ENCODE data around the gene EIF2AK2. TPM values are rescaled to one million over a fixed set of nuclear protein-coding genes. Genes with fewer than 3 reads are reported as not detected.
A peak's percentile ranks its signal among the peaks of the same experiment; 100 is the strongest.

Gene EIF2AK2
- polyA plus RNA-seq, 2 of the 4 experiments (the other 2 are of a cell fraction) = 29.8 to 47.2 TPM

GRCh38 chr2:37156071-37156856, 516 bp downstream of the EIF2AK2 start:
- Histone ChIP-seq H3K4me1 (peaks cover 14% of the 10 kb centered on the region), H3K9me3 (no peaks in the 10 kb centered on the region), H3K4me2 (peak overlapping the region; percentile 68), H3K27ac (peak overlapping the region; percentile 93 to 95), H3K4me3 (peak overlapping the region; percentile 79)
- FAIRE-seq (no peak), ATAC-seq (peak; percentile 66 to 71), DNase-seq (ENCODE audit: low read depth in 1 of 2, low spot score in 1 of 2) (peak; percentile 48 to 77)
- under 1% methylated on average over 17 of the region's 27 CpGs for WGBS (ENCODE audit: missing lambda C conversion rate)
- POLR2A ChIA-PET = interaction anchor here (0.6 to 1.5 kb wide), 9 partner anchors 16 to 340 kb away, joined by 3 to 6 read pairs (median 4); partner anchors contain the start of genes CEBPZ, CEBPZOS, GPATCH11 and HEATR5B
- CTCF ChIA-PET = interaction anchor here (1.4 to 2.2 kb wide), 3 partner anchors 11 to 13 kb away, joined by 4 to 6 read pairs (median 5); no protein-coding TSS in a partner anchor
- TF ChIP-seq MAX (IDR thresholded peaks at IDR 0.05) = 0 out of 2 replicates have a peak, but pooled peaks have one; percentile 7
- TF ChIP-seq HEYL (CRISPR knock-in tag; IDR thresholded peaks at IDR 0.05) = no peak
- TF ChIP-seq HOXB13 (CRISPR knock-in tag; IDR thresholded peaks at IDR 0.05; ENCODE audit: low read depth) = no peak
- TF ChIP-seq PHF8 (IDR thresholded peaks at IDR 0.05; ENCODE audit: borderline replicate concordance, low read depth) = peak; percentile 89
- no peak for TF ChIP-seq EP300 (IDR thresholded peaks at IDR 0.05)
- 0 out of 2 replicates have a peak, but pooled peaks have one; percentile 77 for TF ChIP-seq TFCP2L1 (CRISPR knock-in tag; IDR thresholded peaks at IDR 0.05)

GRCh38 chr2:37154785-37155184, 2.0 kb downstream of the EIF2AK2 start:
- H3K4me2 ChIP-seq = peak overlapping the region; percentile 68
- WGBS (ENCODE audit: missing lambda C conversion rate) = 92% methylated on average over 4 of the region's 4 CpGs
- POLR2A ChIA-PET = no interaction called here
- no peak for TF ChIP-seq CHD4 (IDR thresholded peaks at IDR 0.05; ENCODE audit: borderline replicate concordance)
- no peak for TF ChIP-seq HEYL (CRISPR knock-in tag; IDR thresholded peaks at IDR 0.05)
- no peak for TF ChIP-seq EP300 (IDR thresholded peaks at IDR 0.05)
- no peak for TF ChIP-seq ATOH8 (CRISPR knock-in tag; IDR thresholded peaks at IDR 0.05; ENCODE audit: low read depth)
- no peak for TF ChIP-seq EHMT2 (IDR thresholded peaks at IDR 0.05; ENCODE audit: low read depth)
- TF ChIP-seq RFX5 (IDR thresholded peaks at IDR 0.05) = no peak
- no peak for TF ChIP-seq NR3C1 (IDR thresholded peaks at IDR 0.05)
- no peak for TF ChIP-seq ZNF302 (CRISPR knock-in tag; IDR thresholded peaks at IDR 0.05)
- TF ChIP-seq HOXA7 (CRISPR knock-in tag; IDR thresholded peaks at IDR 0.05) = no peak
- TF ChIP-seq ZFP36 (IDR thresholded peaks at IDR 0.05; ENCODE audit: borderline replicate concordance, partially characterized antibody) = no peak
- TF ChIP-seq HOXB13 (CRISPR knock-in tag; IDR thresholded peaks at IDR 0.05; ENCODE audit: low read depth) = no peak
- TF ChIP-seq FOSL2 (IDR thresholded peaks at IDR 0.05) = no peak
- no peak for TF ChIP-seq FOSL2 (CRISPR knock-in tag; IDR thresholded peaks at IDR 0.05)
- TF ChIP-seq JUNB (IDR thresholded peaks at IDR 0.05) = no peak
- H3K9me3 ChIP-seq = no peaks in the 10 kb centered on the region
- ATAC-seq = no peak
- H3K4me3 ChIP-seq = no peak overlapping the region
- no peak for FAIRE-seq
- CTCF ChIA-PET = interaction anchor here (0.9 to 1.9 kb wide), 3 partner anchors 9 to 13 kb away, joined by 3 to 5 read pairs (median 3); no protein-coding TSS in a partner anchor
- H3K4me1 ChIP-seq = peaks cover 14% of the 10 kb centered on the region
- no peak for DNase-seq (ENCODE audit: low read depth in 1 of 2, low spot score in 1 of 2)
- no peak overlapping the region for H3K27ac ChIP-seq

- Histone ChIP-seq H3K4me2 (no peak overlapping the region), H3K27ac (no peak overlapping the region), H3K4me3 (no peak overlapping the region), H3K9me3 (no peaks in the 10 kb centered on the region), H3K4me1 (peaks cover 14% of the 10 kb centered on the region)
- no peak for DNase-seq (ENCODE audit: low read depth in 1 of 2, low spot score in 1 of 2)
- no peak for FAIRE-seq
- 83% methylated on average over 5 of the region's 5 CpGs for WGBS (ENCODE audit: missing lambda C conversion rate)
- ATAC-seq = no peak
- ChIA-PET POLR2A (no interaction called here), CTCF (no interaction called here)
- no peak for TF ChIP-seq ZC3H11A (IDR thresholded peaks at IDR 0.05)
- TF ChIP-seq RNF2 (IDR thresholded peaks at IDR 0.05; ENCODE audit: borderline replicate concordance, low read depth) = no peak
- TF ChIP-seq KDM5A (IDR thresholded peaks at IDR 0.05) = no peak
- no peak for TF ChIP-seq BHLHE40 (IDR thresholded peaks at IDR 0.05; ENCODE audit: low read depth, low read length)
- TF ChIP-seq MAX (IDR thresholded peaks at IDR 0.05) = no peak
- TF ChIP-seq RARB (CRISPR knock-in tag; IDR thresholded peaks at IDR 0.05) = no peak
- TF ChIP-seq ZFP36 (IDR thresholded peaks at IDR 0.05; ENCODE audit: borderline replicate concordance, partially characterized antibody) = no peak
- no peak for TF ChIP-seq ZSCAN20 (CRISPR knock-in tag; IDR thresholded peaks at IDR 0.05)
- TF ChIP-seq CHD2 (IDR thresholded peaks at IDR 0.05; ENCODE audit: low read length, partially characterized antibody) = no peak
- TF ChIP-seq NFE2L2 (conservative IDR thresholded peaks at IDR 0.05; ENCODE audit: low read length) = no peak
- no peak for TF ChIP-seq ELK1 (IDR thresholded peaks at IDR 0.05; ENCODE audit: low read depth, low read length)
- no peak for TF ChIP-seq EP300 (IDR thresholded peaks at IDR 0.05)
- TF ChIP-seq EHMT2 (IDR thresholded peaks at IDR 0.05; ENCODE audit: low read depth) = no peak
- no peak for TF ChIP-seq SMC3 (IDR thresholded peaks at IDR 0.05)
- TF ChIP-seq HES2 (IDR thresholded peaks at IDR 0.05) = no peak
- no peak for TF ChIP-seq NR3C1 (IDR thresholded peaks at IDR 0.05)
- TF ChIP-seq FOXS1 (CRISPR knock-in tag; IDR thresholded peaks at IDR 0.05) = no peak
- no peak for TF ChIP-seq MAFK (IDR thresholded peaks at IDR 0.05; ENCODE audit: partially characterized antibody)
These were observed 3.6 kb downstream of the EIF2AK2 start for GRCh38 chr2:37153224-37153623.
